HG03378 (cell line): ENCODE results near the gene ACVR1.
"Not testable (repeated sequence)": the region's sequence is repeated elsewhere in the genome, so short reads cannot be mapped to it uniquely, and the experiment has no call there.

Experiments
- ATAC-seq: cut with Tn5 transposase; IDR thresholded peaks from one replicate; pipeline ENCODE4 v1.9.1; 2021; ENCODE audit warnings: mild to moderate bottlenecking, moderate library complexity; ENCODE audit not compliant: unreplicated experiment

ACVR1 gene

GRCh38 chr2:157830696-157831570 is 45.2 kb downstream of the ACVR1 start:
- ATAC-seq = no peak

- ATAC-seq = no peak
Measured at GRCh38 chr2:157830266-157830665, 45.9 kb downstream of the ACVR1 start.

GRCh38 chr2:157827377-157827776 is 48.8 kb downstream of the ACVR1 start:
- ATAC-seq = no peak

- not testable (repeated sequence) for ATAC-seq
Measured at GRCh38 chr2:157826644-157827043, 49.5 kb downstream of the ACVR1 start.

DNA sequence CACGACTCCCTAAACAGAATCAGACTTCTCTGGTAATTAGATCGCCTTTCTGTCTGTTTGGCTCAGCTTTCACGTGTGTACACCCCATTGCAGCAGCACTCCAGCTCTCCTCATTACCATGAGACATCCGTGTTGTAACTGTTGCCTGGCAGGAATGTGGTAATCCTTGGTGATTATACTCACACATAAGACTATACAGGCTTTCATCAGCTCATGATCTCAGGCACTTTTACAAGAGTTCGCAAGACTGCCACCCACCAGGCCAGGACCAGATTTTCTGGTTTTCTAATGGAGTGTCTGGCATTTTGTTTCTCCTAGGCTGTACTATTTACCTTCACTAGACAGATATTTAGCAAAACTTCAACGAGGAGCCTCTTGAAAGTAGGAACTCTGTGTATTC is 50.2 kb downstream of the ACVR1 start:
- ATAC-seq = no peak

DNA sequence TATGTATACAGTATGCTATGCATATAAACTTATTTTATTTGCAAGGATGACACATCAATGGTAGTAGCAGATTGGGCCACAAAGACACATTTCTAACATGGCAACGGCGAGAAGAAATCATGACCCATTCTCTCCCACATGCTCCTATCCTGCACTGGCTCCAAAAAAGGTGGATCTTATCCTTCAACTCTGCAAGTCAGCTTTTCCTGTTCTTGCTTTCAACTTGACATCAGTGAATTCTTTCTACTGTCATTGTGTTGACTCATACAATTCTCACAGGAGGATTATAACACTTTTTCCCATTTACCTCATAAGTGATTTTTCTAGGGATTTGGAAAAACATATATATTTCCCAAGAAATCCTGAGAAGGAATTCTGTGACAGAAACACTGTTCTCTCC is 53.1 kb downstream of the ACVR1 start:
- ATAC-seq = no peak

DNA sequence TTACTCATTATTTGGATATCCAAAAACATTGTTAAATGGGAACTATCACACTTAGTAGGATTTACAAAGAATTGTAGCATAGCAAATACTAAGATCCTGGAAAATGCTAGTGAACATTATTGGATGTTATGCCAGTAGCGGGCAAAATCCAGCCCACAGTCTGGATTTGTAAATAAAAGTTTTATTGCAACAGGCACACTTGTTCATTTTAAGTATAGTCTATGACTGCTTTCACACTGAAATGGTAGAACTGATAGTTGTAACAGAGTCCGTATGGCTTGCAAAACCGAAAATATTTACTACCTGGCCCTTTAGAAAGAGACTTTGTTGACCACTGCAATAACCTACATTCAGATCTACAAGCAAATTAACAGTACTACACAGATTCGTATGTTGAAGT is 53.6 kb downstream of the ACVR1 start:
- no peak for ATAC-seq

DNA sequence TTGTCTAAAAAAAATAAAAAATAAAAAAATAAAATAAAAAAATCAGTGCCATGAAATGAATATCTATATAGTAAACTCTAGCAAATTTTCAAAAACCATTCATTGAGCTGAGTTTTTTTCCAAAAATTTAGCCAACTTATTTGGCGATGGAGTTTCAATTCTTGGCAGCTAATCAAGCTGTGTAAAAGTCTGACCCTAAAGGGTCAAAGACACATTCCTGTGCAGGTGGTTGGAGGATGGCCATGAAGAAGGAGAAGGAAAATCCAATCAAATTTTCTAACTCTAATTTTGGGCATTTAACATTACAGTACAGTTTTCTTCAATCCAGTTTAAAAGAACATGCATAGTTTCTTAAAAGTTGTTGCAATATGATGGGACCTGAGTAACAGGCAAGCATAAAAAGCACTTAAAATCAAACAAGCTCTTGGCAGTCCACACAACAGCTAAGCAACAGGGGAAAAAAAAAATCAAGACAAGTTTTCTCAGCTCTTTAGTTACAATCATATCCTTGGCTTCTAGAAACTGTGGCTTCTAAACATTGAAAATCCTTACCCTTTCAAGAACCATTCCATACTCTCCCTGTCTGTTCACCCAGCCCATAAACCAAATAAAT is 54.5 kb downstream of the ACVR1 start:
- no peak for ATAC-seq

- ATAC-seq = no peak
Measured at GRCh38 chr2:157820193-157820592, 55.9 kb downstream of the ACVR1 start.

- ATAC-seq = no peak
Measured at GRCh38 chr2:157819761-157820160, 56.4 kb downstream of the ACVR1 start.

- ATAC-seq = no peak
Measured at GRCh38 chr2:157818227-157818626, 57.9 kb downstream of the ACVR1 start.

- ATAC-seq = no peak
Measured at GRCh38 chr2:157815421-157815820, 60.7 kb downstream of the ACVR1 start.

DNA sequence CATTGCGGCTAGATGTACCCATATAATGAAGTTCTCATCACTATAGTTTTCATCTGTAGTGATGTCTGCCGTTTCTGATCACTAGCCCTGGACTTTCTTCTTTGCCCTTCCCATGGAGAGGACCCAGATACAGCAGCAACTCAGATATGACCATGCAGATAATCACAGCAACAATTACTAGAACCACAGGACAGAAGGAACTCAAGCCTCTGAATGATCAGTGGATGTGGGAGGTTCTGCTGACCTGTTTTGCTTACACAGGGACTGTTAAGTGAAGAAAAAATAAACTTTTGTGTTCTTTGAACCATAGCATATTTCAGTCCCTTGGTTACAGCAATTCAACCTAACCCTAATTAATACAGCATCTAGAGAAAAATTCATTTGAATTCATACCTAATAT is 62.7 kb downstream of the ACVR1 start:
- ATAC-seq = no peak

GRCh38 chr2:157810037-157810436 is 66.1 kb downstream of the ACVR1 start:
- no peak for ATAC-seq

DNA sequence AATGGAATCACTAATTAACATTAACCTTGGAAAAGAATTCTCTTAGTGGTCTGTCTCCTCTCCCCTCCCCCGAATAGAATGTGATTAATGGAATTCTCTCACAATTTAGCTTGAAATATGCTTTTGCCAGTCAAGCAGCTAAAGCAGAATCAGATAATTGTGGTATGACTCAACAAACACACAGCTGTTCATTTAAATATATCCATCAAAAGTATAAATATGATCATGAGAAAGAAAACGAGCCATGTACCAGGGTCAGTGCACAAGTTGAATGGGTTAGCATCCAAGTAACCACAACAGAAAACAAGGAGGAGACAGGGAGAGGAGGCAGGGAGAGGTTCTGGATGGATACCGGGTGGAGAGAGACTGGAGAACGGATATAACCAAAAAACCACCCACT is 66.9 kb downstream of the ACVR1 start:
- ATAC-seq = no peak

DNA sequence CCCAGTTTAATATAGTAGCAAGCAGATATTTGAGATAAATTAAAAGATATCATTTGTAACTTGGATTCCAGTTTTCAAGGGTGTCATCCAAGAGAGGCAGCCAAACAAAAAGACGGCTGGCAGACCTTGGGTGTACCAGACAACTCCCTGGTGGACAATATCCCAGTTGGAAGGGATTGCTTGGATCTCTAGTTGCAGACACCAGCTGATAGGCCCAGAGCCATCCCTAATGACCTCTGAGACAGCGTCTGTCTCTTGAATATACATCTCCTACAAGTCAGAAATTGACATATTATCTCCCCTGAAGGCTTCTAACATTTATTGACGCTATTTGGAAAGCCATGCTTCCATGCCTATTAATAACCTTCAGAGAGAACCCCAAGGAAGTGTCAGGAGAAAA is 67.7 kb downstream of the ACVR1 start:
- no peak for ATAC-seq

- no peak for ATAC-seq
Measured at GRCh38 chr2:157806426-157807077, 69.6 kb downstream of the ACVR1 start.

GRCh38 chr2:157805519-157805918 is 70.6 kb downstream of the ACVR1 start:
- ATAC-seq = no peak

DNA sequence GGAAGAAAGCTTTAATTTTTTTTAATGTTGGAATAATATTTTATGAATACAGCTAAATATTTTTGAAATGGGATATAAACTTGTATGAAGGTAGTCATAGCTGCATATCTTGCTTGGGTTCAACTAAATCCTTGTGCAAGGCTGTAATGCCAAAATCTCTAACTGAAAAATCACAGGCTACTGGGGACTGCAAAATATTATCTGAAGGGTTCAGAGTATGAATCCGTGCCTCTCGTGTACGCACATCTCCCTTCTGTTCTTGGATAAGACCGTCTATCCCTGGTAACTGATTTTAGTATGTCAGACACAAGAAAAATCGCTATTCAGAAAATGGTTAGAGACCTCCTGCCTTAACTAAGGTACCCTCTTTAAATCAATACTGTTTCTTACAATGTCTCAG is 71.8 kb downstream of the ACVR1 start:
- no peak for ATAC-seq

DNA sequence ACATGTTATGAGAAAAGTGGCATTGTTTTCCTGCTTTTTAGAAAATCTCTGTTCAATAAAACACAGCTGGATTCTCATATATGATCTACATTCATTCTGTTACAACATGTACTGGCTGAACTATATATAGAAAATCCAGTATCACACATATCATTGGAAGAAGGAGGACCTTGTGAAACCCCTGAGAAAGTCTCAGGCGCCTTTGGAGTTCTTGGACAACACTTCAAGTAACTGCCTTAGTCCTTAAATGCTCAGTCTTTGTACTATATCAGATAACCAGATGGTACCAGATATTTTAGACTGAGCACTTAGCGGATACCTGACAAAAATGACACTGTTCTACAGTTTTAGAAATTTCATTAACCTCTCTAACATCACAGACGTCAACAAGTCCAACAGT is 72.2 kb downstream of the ACVR1 start:
- no peak for ATAC-seq

DNA sequence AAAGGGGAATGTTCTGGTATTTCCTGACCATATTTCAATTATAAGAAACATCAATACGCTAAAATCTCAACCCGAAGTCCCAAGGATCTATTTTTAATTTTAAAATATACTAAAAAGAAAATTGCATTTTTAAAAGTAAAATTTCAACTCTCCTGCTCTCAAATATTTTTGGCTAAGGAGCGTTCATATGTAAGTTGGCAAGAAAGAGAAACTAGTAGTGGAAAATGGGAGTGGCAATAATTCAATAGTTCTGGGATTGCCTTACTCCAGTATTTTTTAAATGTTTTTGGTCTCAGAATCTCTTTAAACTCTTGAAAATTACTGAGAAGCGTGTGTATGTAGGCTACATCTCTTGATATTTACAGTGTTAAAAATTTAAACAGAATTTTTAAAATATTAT is 72.7 kb downstream of the ACVR1 start:
- no peak for ATAC-seq
